ENCODE data around the gene PRDM16.

The PRDM16 gene

DNA sequence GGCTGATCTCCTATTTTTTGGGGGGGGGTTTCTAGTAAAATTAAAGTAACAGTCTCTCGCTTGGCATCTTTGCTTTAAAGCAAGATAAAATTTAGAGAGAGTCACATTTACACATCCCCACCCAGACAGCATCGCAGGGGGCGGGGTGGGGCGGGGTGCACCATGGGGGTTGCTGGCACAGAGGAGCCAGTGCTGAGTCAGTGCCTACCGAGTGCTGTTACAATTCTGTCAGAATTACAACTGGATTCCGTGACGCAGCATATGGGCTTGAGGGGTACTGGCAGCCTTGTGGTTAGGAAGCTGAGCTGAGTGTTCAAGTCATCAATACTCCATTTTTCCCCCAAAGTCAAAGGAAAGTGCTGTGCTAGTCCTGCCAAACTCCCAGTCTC, 175.9 kb downstream of the PRDM16 start:
- DNase-seq (ENCODE audit: low spot score): no peak

DNA sequence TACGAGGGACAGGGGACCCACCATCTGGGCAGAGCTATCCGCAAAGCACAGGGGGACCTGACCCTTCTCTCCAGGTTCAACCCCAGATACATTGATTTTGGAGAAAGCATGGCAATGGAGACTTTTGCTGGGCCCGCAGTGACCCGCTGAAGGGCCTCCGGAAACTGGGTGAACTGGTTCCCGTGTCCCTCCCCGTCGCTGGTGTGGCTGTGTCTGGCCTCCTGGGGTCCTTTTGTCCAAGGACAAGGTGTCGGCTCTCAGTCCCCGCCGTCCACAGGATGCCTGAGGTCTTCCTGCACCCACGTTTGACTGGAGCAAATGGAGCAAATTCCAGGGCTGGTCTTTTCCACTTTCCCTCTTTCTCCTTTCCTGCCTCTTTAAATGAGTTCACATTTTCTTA, 176.3 kb downstream of the PRDM16 start:
- DNase-seq (ENCODE audit: low spot score): no peak

DNA sequence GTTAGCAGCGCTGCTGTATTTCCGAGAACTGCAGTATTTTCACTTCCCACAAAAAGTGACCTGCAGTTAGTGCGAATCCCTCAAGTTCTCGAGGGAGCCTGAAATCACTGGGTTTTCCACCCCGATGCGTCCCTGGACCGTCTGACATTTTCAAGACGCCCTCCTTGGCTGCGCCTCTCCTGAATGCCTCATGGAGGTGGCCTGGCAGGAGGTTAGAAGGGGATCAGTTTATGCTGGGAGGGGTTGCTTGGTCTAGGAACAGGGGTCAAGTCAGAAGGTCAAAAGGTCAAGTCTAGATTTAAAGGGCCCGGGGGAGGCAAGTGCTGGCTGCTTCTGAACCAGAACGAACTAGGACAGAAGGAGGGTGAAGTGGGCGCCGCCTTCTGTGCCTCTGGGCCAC, 176.8 kb downstream of the PRDM16 start:
- no peak for DNase-seq (ENCODE audit: low spot score)

DNA sequence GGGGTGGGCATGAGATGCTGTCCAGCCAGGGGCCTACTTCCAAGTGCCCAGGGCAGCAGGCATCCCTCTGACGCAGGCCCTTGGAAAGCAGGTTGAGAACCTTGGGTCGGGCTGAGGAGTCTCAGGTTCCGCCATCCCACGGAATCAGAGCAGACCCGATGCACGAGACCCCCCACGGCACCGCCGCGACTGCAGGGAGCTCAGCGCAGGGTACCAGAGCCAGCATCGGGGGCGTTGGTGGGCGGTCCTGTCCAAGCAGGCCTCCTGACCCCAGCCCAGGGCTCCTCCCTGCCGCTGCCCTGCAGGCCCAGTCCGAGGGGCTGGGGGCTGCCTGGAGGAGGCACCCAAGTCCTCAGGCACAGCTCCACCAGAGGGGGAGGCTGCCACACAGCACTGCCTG, 177.2 kb downstream of the PRDM16 start:
- no peak for DNase-seq (ENCODE audit: low spot score)

DNA sequence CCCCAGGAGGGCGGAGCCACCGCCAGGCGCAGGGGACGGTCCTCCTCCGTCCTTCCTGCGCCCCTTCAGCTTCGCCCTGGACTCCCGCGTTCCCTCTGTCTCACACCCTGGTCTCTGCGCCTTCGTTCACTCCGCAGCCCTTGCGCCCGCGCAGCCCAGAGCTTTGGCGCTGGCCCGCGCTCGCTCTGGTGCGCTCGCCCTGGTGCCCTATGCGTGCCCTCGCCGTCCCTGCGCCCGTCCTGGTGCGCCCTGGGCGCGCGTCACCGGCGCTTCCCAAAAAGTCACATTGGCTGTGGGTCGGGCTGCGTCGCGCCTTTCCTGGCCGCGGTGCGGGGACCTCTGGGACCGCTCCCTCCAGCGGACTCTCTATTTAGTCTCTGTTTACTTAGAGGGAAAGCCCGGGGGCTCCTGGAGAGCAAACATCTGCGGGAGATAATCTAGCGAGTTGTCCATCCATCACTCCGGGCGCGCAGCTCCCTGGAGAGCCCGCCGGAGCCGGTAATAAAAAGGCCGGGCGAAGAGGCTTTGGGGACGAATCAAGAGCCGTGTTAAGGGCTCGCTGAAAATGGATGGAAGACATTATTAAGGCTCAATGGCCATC, 178.6 kb downstream of the PRDM16 start:
- DNase-seq (ENCODE audit: low spot score): no peak

DNA sequence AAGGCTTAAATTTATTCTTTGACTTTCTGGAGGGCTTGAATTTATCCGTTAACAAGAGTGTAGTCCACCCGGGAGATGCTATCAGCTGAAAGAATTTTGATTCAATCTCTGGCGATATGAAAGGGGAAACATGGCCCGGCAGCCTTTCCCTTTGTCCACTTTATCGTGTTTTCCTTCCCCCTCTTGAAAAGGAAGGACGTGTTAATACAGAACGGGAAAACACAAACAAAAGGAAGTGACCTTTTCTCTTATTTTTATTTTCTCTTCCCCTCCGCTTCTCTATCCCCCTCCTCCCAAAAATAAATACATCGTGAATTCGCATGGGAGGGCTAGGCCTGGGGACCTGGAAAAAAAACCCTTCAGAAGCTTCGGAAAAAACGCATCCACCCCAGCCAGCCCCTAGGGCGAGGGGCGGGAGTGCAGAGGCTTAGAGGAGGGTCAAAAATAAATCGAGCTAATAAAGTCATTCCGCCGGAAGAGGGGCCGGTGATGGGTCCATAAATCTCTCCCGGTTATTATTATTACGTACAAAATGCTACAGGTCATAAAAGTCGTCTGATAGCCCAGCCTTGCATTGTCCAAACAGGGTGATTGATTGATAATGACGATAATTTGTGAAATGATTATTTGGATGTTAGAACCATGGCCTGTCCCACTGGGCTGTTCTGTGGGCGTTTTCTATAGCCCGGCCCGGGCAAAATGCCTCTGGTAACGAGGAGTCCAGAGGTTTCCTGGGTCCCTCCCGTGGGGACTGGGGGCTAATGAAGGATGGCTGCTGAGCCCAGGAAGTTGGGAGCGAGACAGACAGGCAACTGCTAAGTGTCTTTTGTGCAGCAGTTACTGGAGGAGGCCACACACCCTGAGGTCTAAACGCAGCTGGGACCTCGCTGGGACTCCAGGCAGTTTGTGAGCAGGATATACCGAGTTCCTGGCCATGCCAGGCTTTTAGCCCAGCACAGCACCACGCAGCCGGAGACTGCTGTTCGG, 179.4 kb downstream of the PRDM16 start:
- no peak for DNase-seq (ENCODE audit: low spot score)

DNA sequence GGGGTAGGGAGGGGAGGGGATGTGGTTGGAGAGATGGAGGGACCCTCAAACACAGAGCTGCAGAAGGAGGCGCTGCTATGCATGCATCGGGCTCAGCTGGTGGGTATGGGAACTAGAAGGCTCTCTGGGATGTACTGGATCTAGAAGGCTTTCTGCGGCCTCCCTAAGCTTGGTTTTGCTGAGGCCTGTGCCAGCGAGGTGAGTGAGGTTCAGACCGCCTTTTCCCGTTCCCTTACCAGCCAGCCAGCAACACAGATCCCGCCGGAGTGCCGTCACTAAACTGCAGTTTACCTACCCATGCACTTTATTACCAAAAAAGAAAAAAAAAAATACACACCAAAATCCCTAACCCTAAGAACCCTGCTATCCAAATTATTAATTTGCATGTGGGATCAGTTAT, 180.2 kb downstream of the PRDM16 start:
- no peak for DNase-seq (ENCODE audit: low spot score)

DNA sequence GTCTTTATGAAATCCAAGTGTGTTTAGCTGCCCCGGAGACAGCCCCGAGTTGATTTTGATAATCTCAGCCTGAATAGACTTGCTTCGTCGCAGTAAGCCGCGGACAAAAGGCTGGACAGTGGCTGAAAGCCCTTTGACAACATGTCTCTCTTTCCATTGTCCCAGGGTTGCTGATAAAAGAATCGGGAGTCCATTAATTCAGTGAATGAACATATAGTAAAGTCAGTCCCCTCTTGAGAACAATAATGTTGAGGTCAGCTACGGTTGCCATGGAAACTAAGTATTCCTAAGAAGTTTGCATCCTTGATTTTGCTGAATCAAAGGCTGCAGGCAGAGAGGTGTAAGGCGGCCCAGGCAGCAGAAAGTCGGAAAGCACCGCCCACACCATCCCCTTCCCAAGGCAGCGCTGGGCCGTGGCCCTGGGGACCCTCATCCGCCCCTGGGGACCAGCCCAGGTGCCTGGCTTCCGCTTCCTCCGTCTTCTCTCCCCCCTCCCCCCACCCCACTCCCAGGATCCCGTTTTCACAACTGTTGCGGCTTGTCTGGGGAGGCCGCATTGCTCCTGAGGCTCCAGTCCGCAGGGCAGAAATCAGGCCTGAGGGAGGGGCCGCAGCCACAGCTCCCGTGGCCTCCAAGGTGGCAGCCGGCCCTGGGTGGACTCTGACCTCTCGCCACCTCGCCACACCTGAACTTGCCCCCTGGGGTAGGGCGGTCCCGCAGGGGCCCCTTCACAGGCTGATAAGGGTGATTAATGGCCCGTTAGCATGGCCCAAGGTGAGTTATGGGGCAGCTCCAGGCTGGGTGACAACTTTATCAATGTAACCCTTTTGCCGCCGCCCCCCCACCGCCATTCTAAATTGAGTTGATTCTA, 180.9 kb downstream of the PRDM16 start:
- no peak for DNase-seq (ENCODE audit: low spot score)

DNA sequence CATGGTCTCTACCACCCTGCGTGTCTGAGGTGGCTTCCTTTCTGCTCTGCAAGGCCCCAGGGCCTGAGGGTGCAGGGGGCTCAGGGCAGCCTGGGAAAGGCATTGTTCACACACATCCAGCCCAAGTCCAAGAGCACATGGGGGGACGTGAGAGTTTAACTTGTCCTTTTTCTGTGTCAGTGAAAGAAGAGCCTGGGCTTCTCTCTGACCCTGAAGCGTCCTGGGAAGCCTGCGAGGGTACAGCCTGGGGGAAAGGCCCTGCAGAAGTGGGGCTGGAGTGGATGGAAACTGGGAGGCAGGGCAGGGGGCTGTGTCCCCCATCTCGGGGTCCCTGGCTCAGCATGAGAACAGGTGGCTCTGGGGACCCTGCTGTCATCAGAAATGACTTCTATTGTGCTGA, 181.6 kb downstream of the PRDM16 start:
- no peak for DNase-seq (ENCODE audit: low spot score)

DNA sequence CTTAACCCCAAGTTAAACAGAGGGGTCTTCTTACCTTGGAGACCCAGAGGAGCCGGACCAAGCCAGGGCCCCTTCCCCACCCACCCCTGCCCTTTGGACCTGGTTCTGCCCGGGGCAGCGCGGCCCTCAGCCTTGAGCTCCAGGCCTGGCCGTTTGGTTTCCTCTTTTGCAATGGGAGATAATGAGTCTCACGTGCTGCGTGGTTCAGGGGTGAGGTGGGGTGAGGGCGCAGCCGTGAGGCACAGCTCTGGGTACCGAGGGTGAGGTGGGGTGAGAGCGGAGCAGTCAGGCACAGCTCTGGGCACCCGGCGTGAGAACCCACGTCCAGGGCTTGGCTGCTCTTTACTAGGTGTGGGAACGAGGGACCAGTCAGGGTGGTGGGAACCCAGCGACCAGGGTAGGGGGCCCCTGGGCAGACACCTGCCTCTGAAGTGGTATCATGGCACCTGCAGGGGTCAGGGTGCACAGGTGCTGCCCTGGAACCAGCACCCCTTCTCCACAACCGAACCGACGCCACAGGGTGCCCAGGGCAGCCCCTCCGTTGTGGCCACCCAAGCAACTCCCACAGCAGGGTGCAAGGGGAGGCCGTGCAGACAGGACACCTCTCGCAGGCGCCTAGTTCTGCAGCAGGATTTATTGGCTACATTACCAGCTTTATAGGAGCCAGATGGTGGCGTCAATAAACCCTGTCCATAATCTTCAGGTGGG, 182.2 kb downstream of the PRDM16 start:
- DNase-seq (ENCODE audit: low spot score): no peak

DNA sequence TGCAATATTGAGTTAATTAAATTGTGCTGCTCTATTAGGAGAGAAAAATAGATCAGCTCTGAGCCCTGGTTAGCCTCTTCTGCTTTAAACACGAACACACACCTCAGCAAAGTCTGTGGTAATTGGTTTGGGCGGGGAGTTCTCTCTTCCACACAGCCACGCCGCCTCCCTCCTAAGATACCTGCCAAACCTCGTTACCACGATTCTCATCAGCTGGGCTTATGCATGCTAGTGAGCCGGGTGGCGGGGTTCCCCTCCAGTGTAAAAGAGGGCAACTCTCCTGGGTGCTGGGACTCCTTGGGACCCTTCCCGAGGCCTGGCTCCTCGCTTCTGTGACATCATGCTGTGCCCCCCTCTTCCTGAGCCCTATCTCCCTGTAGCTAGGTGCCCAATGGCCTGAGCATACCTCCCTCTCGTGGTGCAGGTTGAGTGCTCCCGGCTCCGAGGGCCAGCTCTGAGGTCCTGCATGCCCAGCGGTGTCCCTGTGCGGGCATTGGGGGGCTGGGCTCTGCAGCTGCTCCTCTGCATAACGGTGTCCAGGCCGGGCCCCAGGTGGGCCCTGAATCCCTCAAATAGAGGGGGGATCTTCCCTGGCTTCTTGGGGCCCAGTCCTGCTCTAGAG, 182.9 kb downstream of the PRDM16 start:
- no peak for DNase-seq (ENCODE audit: low spot score)

DNA sequence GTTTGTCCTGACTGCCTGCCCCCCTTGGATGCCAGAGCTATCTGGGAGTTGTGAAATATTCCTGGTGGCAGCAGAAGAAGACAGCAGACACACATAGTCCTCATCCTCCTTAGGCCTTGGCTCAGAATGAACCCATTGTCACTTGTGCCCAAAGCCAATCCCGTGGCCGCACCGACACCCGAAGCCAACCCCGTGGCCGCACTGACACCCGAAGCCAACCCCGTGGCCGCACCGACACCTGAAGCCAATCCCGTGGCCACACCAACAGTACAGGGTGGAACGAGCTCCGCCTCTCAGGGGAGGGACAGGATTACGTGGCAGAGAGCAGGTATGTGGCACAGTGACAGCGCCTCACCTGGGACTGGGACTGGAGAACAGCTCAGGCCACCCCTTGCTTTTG, 186.7 kb downstream of the PRDM16 start:
- no peak for DNase-seq (ENCODE audit: low spot score)

DNA sequence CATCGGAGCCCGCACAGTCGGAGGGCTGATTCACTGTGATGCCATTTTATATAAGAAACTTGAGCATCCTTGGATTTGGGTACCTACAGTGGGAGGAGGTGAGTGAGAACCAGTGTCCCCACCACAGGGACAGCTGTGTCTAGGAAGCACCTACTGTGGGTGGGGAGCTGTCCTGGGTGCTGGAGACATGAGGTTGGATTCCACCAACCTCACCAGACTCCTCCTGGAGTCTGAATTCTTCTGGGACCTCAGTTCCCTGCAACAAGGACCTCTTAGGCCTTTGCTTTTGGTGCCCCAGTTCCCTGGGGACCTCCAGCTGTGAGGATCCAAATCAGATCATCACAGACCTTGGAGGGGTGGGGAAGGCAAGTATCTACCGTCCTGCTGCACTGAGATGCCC, 188.8 kb downstream of the PRDM16 start:
- DNase-seq (ENCODE audit: low spot score): no peak

DNA sequence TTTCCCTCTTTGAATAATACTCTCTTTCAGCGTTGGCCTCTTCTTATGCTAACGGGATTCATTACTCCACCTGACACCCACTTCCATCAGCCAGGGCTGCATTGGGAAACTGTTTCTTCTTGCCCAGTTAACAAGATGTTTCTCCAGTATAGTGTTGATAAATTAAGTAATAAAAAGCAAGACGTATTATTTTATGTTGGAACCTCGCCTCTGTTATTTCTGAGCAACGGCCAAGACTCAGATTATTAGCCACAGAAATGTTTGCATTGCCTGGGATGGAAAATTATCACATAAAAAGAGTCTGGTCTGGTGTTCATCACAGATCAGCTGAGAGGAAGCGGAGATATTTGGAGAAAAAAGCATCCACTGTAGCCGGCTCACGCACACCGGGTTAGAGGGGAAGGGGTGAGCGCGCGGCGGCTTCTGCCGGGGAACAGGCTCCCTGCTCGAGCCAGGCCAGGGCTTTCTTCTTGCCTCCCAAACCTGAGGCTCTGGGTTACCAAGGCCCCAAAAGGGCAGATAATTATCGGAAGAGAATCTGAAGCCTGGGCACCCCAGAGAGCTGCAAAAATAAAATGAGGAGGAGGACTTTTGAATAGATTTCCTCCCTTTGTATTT, 189.5 kb downstream of the PRDM16 start:
- DNase-seq (ENCODE audit: low spot score): no peak

DNA sequence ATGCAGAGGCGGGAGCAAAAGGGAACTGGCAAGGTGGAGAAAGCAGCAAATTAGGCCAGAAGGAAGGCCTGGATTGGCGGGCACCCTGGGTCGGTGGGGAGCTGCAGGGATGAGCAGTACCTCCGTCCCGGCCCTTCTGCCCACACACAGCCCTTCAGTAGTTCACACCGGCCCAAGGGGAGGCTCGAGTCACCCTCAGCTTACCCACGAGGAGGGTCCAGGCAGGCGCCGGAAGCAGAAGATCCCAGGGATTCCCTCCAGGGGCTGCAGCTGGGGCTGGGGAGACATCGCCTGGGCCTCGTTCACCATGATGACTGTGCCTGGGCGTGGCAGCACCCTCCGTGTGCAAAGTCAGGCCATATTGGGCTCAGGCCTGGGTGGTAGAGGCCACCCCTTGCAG, 190.0 kb downstream of the PRDM16 start:
- DNase-seq (ENCODE audit: low spot score): no peak

DNA sequence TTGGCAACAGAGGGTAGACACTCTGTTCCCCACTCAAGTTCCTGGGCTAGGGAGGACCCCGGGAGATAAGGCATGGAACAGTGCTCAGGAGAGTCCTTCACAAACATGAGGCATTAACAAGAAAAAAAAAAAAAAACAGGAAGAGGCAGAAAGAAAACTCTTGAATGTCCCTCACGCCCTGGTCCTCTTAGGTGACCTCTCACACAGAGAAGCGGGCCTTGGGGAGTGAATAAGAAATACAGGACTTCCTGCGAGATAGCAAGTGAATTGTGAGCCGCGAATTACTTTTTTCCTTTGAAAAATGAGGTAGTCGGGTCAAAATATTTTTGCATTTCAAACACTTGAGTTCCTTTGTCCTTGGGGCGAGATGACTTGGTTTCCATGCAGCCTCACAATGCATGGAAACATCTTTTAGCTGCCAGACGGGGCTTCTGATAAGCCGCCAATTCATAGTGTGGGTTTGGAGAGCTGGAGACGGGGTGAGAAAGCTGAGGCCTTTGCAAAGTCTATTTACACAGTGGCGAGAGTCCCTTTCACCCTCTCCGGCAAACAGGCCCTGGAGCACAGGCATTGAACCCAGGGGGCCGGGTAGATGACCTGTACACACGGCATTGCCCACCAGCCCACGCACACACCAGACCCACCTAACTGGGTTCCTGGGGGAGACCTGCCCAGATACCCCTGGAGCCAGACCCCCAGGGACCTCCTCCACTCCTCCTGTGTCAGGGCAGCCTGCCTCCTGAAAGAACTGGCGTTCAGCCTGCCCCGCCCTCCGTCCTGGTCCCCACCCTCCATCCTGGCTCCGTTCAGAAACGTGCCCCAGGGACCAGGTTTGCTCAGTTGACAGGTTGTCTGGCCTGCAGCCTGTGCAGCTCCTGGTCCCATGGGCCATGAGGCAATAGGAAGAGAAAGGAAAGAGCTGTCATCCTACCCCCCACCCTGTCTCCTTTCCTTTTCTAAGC, 192.3 kb downstream of the PRDM16 start:
- DNase-seq (ENCODE audit: low spot score): no peak

DNA sequence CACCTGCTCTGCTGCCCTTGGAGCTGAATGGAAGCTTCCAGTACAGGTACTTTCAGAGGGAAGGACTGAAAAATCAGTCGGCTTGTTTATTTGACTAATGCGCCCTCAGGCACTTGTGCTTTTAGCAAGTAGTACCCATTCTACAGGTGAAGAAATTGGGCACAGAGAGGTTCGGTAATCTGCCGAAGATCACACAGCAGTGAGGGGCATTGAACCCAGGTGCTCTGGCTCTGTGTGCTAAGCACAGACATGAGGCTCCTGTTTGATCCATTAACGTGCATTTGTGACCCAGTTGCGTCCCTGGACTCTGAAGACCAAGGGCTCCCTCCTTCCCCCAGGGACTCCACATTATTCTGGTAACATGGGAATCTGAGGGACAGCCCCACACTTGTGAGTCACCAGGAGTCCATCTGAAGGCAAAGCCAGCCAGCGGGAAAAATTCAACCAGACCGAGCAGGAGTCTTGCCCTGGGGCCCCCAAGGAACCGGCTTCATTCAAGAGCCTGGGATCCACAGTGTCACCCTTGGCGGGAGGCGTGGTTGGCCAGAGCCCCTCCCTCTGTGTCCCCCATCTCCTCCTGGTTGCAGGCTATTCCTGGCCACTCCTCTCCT, 193.1 kb downstream of the PRDM16 start:
- no peak for DNase-seq (ENCODE audit: low spot score)

DNA sequence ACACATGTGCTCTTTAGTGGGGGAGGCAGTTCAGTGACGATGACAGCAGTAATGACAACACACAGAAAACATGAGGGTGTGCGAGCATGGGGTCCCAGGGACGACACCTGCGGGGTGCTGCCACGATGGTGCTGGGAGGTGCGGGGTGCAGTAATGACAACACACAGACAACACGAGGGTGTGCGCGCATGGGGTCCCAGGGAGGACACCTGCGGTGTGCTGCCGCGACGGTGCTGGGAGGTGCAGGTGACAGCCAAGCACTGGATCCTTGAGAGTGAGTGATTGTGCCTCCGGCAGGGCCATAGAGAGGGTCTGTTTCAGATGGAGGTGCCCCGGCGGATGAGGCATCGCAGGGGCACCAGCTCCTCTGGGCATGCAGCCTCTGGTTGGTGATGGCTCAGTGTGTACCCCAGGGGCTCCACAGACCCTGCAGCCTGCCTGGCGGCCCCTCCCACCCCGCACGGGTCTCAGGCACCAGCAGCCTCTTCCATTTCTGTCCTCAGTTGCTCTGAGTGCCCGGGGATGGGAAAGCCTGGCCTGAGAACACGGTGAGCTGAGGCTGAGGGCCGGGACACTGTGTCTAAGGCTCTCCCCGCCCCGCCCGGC, 193.8 kb downstream of the PRDM16 start:
- DNase-seq (ENCODE audit: low spot score): no peak

DNA sequence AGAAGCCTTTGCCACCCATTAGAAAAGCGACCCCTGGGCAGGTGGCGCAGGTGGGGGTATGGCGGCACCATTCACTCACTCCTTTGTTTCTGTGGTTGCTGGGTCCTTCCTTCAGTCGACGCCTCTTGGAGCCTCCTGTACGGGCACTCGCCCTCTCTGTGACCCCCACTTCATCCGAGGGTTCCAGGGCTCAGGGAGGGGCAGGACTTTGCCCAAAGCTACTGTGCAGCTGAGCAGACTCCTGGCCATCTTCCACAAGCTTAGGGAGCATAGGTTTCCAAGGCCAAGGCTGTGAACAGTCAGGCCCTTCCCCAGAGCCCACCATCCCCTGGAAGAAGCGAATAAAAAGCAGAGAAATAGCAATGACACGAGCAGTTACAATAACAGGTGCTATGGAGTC, 194.8 kb downstream of the PRDM16 start:
- DNase-seq (ENCODE audit: low spot score): no peak
